Measurements from ENCODE around the gene APBB1IP. TPM values are rescaled to one million over a fixed set of nuclear protein-coding genes. Genes with fewer than 3 reads are reported as not detected.

Gene APBB1IP
- total RNA-seq, 2 donors from 2014 or later = 8.4 to 9.2 TPM

- Histone ChIP-seq H3K27me3 (replicated peaks; ENCODE audit: insufficient read depth) (no peaks in the 10 kb centered on the region), H3K9me3 (no peaks in the 10 kb centered on the region), H3K4me1 (ENCODE audit: control insufficient read depth in 1 of 2, low read depth in 2 of 2) (no peaks in the 10 kb centered on the region), H3K27ac (no peak overlapping the region), H3K36me3 (no peaks in the 10 kb centered on the region), H3K4me3 (no peak overlapping the region)
- no peak for ATAC-seq (ENCODE audit: insufficient number of reproducible peaks, low FRiP score, low read depth)
- no peak for DNase-seq (ENCODE audit: low spot score)
- TF ChIP-seq CTCF (IDR thresholded peaks at IDR 0.05) = no peak
These were observed 7.4 kb downstream of the APBB1IP start for GRCh38 chr10:26445411-26446031.

- ATAC-seq (ENCODE audit: insufficient number of reproducible peaks, low FRiP score, low read depth) (no peak), DNase-seq (ENCODE audit: low spot score) (no peak)
- Histone ChIP-seq H3K27me3 (replicated peaks; ENCODE audit: insufficient read depth) (no peaks in the 10 kb centered on the region), H3K27ac (no peak overlapping the region), H3K4me3 (no peak overlapping the region), H3K9me3 (no peaks in the 10 kb centered on the region), H3K4me1 (ENCODE audit: control insufficient read depth in 1 of 2, low read depth in 2 of 2) (no peaks in the 10 kb centered on the region), H3K36me3 (no peaks in the 10 kb centered on the region)
- no peak for TF ChIP-seq CTCF (IDR thresholded peaks at IDR 0.05)
These were observed 8.1 kb downstream of the APBB1IP start for GRCh38 chr10:26446258-26446657.

GRCh38 chr10:26448292-26448691 lies 10.2 kb downstream of the APBB1IP start:
- H3K36me3 ChIP-seq = no peaks in the 10 kb centered on the region
- H3K4me1 ChIP-seq (ENCODE audit: control insufficient read depth in 1 of 2, low read depth in 2 of 2) = no peaks in the 10 kb centered on the region
- no peak for ATAC-seq (ENCODE audit: insufficient number of reproducible peaks, low FRiP score, low read depth)
- no peak for DNase-seq (ENCODE audit: low spot score)
- no peak for TF ChIP-seq CTCF (IDR thresholded peaks at IDR 0.05)
- H3K27ac ChIP-seq = no peak overlapping the region
- H3K27me3 ChIP-seq (replicated peaks; ENCODE audit: insufficient read depth) = no peaks in the 10 kb centered on the region
- no peaks in the 10 kb centered on the region for H3K9me3 ChIP-seq
- no peak overlapping the region for H3K4me3 ChIP-seq

GRCh38 chr10:26448706-26449435 lies 10.7 kb downstream of the APBB1IP start:
- no peak for ATAC-seq (ENCODE audit: insufficient number of reproducible peaks, low FRiP score, low read depth)
- Histone ChIP-seq H3K4me3 (no peak overlapping the region), H3K36me3 (no peaks in the 10 kb centered on the region), H3K9me3 (no peaks in the 10 kb centered on the region), H3K27ac (no peak overlapping the region), H3K27me3 (replicated peaks; ENCODE audit: insufficient read depth) (no peaks in the 10 kb centered on the region), H3K4me1 (ENCODE audit: control insufficient read depth in 1 of 2, low read depth in 2 of 2) (no peaks in the 10 kb centered on the region)
- TF ChIP-seq CTCF (IDR thresholded peaks at IDR 0.05) = no peak
- no peak for DNase-seq (ENCODE audit: low spot score)

GRCh38 chr10:26449726-26450125 lies 11.6 kb downstream of the APBB1IP start:
- no peaks in the 10 kb centered on the region for H3K9me3 ChIP-seq
- no peaks in the 10 kb centered on the region for H3K36me3 ChIP-seq
- ATAC-seq (ENCODE audit: insufficient number of reproducible peaks, low FRiP score, low read depth) = no peak
- no peaks in the 10 kb centered on the region for H3K27me3 ChIP-seq (replicated peaks; ENCODE audit: insufficient read depth)
- no peak for TF ChIP-seq CTCF (IDR thresholded peaks at IDR 0.05)
- no peak overlapping the region for H3K27ac ChIP-seq
- DNase-seq (ENCODE audit: low spot score) = no peak
- no peak overlapping the region for H3K4me3 ChIP-seq
- no peaks in the 10 kb centered on the region for H3K4me1 ChIP-seq (ENCODE audit: control insufficient read depth in 1 of 2, low read depth in 2 of 2)
